ENCODE results near the gene NCAPG2.

The NCAPG2 gene

GRCh38 chr7:158733775-158734494 lies 29.3 kb upstream of the NCAPG2 start:
- TF ChIP-seq CTCF (IDR thresholded peaks at IDR 0.05) (peak; percentile 51), ZFX (IDR thresholded peaks at IDR 0.05; ENCODE audit: borderline replicate concordance) (no peak)
- H3K27ac ChIP-seq, result no peak overlapping the region

DNA sequence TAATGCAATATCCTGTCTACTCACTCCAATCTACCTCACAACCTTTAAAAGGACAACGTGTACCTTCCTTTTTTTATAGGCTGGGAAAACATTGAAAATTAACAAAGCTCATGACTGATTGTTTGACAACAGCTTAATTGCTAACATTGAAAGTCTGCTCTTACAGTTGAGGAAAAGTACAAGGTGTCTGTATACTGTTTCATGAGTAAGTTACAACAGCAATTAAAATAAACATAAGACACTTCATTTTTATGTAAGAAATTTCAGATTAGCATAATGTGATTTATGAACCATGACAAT lies 28.6 kb upstream of the NCAPG2 start:
- no peak overlapping the region for H3K27ac ChIP-seq
- TF ChIP-seq CTCF (IDR thresholded peaks at IDR 0.05) (no peak), ZFX (IDR thresholded peaks at IDR 0.05; ENCODE audit: borderline replicate concordance) (no peak)

GRCh38 chr7:158732494-158733219 lies 28.1 kb upstream of the NCAPG2 start:
- TF ChIP-seq CTCF (IDR thresholded peaks at IDR 0.05) (no peak), ZFX (IDR thresholded peaks at IDR 0.05; ENCODE audit: borderline replicate concordance) (no peak)
- no peak overlapping the region for H3K27ac ChIP-seq

DNA sequence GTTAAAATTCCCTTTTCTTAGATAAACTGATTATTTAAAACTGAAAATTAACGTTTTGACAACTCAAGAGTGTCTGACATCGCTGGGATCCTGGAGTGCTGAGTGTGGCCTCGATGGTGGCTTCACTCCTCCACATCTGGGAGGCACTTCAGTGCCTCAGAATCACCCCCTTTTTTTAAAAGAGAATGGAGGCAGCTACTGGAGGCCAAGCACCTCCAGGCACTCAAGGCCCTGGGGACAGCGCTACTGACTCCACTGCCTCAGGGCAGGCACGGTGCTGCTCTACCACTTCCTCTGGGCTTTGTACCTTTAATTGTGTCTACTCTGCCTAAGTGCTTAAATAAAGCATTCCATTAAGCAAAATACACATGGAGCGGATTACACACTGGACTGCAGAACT lies 27.2 kb upstream of the NCAPG2 start:
- no peak overlapping the region for H3K27ac ChIP-seq
- TF ChIP-seq CTCF (IDR thresholded peaks at IDR 0.05), result no peak

DNA sequence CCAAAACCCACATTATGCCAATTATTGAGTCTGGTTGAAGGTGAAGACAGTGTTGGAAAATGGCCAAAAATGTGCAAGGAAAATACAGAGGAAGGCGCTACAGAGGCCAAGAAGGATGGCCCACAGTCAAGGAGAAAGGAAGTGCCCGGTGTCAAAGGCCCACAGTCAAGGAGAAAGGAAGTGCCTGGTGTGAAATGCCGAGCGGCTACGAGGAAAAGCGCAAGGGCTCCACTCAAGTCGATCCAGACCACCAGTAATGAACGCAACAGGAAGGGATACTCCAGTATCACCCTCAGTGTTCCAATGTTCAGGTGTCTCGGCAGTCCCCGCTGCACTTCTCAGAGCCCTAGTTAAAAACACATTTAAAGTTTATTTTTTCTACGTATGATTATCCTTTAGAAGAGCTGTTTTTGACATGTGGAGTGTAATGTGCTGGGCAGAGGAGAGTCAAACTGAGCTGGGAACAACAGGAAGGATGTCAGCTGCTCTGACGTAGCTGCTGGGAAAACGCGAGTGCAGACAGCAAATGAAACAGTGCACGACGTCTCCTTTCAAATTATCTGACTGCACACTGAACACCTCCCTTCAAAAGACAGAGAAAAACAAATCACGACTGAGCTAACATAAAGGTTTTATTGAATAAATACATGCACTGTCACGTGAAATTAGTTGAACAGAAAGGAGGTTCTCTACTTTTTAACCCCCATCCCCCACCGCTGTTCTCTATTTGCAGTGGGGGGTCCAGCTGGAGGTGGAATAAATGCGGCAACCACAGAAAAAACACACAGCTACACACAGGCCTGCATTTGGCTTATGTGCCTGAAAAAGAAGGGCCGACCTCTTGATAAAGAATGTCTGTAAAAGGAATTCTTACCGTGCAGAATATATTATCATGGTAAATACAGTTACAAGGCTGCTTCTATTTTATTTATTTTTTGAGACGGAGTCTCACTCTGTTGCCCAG lies 26.1 kb upstream of the NCAPG2 start:
- no peak for TF ChIP-seq CTCF (IDR thresholded peaks at IDR 0.05)
- no peak for TF ChIP-seq ZFX (IDR thresholded peaks at IDR 0.05; ENCODE audit: borderline replicate concordance)

GRCh38 chr7:158729646-158730382 lies 25.2 kb upstream of the NCAPG2 start:
- no peak overlapping the region for H3K27ac ChIP-seq
- TF ChIP-seq ZFX (IDR thresholded peaks at IDR 0.05; ENCODE audit: borderline replicate concordance) (no peak), CTCF (IDR thresholded peaks at IDR 0.05) (no peak)

More for the DNA sequence above, 26.1 kb upstream of the NCAPG2 start:
- no peak overlapping the region for H3K27ac ChIP-seq

Measured in 22Rv1 (cell line).